ENCODE measurements around the gene APOB. TPM values are rescaled to one million over a fixed set of nuclear protein-coding genes. Genes with fewer than 3 reads are reported as not detected.

The APOB gene
- total and polyA plus RNA-seq, 2 of the 13 experiments (the other 11 are each of a cell fraction or from before 2014, with no cell fraction given): 1,569 to 2,515 TPM

DNA sequence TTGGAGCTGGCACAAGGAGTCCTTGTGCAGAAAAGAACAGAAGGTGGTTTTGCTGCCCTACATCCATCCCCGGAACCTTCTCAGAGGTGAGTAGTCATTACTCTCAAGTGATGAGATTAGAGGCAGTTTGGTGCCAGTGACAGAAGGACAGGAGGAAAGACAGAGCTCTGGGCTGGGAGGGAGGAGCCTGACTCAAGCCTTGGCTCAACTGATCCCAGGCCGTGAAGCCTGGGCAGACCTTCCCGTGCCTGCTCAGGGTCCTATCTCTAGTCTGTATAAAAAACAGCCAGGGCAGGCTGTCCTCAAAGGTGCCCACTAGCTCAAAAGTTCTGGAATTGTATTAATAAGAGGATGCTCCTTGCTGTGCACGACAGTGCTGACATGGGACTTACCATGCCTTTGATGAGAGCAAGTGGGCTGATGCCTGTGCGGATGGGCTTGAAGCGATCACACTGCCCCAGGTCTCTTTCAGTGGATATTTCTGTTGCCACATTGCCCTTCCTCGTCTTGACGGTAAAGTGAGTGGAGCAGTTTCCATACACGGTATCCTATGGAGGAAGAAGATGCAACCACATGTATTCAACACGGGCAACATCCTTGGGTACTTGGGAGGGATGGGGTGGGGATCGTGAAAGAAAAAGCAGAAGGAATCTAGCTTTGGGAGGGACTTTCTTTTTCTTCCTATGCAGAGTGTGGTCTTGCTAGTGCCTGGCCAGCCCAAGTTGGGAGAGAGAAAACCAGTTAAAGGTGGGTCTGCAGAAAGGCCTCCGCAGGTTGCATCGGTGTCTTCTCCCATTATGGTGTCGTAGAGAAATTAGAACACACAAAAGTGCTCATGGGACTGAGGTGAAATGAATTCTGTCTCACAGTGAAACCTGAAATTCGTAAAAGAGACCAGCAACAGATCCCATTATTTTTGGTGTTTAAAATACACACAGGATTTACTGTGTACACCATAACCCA, 6.9 kb downstream of the APOB start (continued):
- 0 out of 2 replicates have a peak, but pooled peaks have one; percentile 48 for TF ChIP-seq NPAS2 (CRISPR knock-in tag; IDR thresholded peaks at IDR 0.05; ENCODE audit: borderline replicate concordance)
- TF ChIP-seq, protein P1, sequence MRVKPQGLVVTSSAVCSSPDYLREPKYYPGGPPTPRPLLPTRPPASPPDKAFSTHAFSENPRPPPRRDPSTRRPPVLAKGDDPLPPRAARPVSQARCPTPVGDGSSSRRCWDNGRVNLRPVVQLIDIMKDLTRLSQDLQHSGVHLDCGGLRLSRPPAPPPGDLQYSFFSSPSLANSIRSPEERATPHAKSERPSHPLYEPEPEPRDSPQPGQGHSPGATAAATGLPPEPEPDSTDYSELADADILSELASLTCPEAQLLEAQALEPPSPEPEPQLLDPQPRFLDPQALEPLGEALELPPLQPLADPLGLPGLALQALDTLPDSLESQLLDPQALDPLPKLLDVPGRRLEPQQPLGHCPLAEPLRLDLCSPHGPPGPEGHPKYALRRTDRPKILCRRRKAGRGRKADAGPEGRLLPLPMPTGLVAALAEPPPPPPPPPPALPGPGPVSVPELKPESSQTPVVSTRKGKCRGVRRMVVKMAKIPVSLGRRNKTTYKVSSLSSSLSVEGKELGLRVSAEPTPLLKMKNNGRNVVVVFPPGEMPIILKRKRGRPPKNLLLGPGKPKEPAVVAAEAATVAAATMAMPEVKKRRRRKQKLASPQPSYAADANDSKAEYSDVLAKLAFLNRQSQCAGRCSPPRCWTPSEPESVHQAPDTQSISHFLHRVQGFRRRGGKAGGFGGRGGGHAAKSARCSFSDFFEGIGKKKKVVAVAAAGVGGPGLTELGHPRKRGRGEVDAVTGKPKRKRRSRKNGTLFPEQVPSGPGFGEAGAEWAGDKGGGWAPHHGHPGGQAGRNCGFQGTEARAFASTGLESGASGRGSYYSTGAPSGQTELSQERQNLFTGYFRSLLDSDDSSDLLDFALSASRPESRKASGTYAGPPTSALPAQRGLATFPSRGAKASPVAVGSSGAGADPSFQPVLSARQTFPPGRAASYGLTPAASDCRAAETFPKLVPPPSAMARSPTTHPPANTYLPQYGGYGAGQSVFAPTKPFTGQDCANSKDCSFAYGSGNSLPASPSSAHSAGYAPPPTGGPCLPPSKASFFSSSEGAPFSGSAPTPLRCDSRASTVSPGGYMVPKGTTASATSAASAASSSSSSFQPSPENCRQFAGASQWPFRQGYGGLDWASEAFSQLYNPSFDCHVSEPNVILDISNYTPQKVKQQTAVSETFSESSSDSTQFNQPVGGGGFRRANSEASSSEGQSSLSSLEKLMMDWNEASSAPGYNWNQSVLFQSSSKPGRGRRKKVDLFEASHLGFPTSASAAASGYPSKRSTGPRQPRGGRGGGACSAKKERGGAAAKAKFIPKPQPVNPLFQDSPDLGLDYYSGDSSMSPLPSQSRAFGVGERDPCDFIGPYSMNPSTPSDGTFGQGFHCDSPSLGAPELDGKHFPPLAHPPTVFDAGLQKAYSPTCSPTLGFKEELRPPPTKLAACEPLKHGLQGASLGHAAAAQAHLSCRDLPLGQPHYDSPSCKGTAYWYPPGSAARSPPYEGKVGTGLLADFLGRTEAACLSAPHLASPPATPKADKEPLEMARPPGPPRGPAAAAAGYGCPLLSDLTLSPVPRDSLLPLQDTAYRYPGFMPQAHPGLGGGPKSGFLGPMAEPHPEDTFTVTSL (CRISPR knock-in tag; IDR thresholded peaks at IDR 0.05; ENCODE audit: borderline replicate concordance): no peak
- no peak for TF ChIP-seq ZSCAN20 (CRISPR knock-in tag; IDR thresholded peaks at IDR 0.05; ENCODE audit: borderline replicate concordance)
- TF ChIP-seq, protein P2, sequence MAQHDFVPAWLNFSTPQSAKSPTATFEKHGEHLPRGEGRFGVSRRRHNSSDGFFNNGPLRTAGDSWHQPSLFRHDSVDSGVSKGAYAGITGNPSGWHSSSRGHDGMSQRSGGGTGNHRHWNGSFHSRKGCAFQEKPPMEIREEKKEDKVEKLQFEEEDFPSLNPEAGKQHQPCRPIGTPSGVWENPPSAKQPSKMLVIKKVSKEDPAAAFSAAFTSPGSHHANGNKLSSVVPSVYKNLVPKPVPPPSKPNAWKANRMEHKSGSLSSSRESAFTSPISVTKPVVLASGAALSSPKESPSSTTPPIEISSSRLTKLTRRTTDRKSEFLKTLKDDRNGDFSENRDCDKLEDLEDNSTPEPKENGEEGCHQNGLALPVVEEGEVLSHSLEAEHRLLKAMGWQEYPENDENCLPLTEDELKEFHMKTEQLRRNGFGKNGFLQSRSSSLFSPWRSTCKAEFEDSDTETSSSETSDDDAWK (CRISPR knock-in tag; IDR thresholded peaks at IDR 0.05): no peak
- TF ChIP-seq, protein P3, sequence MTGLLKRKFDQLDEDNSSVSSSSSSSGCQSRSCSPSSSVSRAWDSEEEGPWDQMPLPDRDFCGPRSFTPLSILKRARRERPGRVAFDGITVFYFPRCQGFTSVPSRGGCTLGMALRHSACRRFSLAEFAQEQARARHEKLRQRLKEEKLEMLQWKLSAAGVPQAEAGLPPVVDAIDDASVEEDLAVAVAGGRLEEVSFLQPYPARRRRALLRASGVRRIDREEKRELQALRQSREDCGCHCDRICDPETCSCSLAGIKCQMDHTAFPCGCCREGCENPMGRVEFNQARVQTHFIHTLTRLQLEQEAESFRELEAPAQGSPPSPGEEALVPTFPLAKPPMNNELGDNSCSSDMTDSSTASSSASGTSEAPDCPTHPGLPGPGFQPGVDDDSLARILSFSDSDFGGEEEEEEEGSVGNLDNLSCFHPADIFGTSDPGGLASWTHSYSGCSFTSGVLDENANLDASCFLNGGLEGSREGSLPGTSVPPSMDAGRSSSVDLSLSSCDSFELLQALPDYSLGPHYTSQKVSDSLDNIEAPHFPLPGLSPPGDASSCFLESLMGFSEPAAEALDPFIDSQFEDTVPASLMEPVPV (CRISPR knock-in tag; IDR thresholded peaks at IDR 0.05): peak; percentile 24; the same call in 1 of the 2 replicates
- TF ChIP-seq SMAD9 (CRISPR knock-in tag; IDR thresholded peaks at IDR 0.05): no peak
- TF ChIP-seq ZBTB38 (CRISPR knock-in tag; IDR thresholded peaks at IDR 0.05): peak; percentile 81
- 0 out of 2 replicates have a peak, but pooled peaks have one; percentile 31 for TF ChIP-seq HOXA3 (CRISPR knock-in tag; IDR thresholded peaks at IDR 0.05)
- TF ChIP-seq ZNF598 (CRISPR knock-in tag; IDR thresholded peaks at IDR 0.05; ENCODE audit: borderline replicate concordance): no peak
- no peak for TF ChIP-seq GABPB1 (CRISPR knock-in tag; IDR thresholded peaks at IDR 0.05)
- TF ChIP-seq, protein P4, sequence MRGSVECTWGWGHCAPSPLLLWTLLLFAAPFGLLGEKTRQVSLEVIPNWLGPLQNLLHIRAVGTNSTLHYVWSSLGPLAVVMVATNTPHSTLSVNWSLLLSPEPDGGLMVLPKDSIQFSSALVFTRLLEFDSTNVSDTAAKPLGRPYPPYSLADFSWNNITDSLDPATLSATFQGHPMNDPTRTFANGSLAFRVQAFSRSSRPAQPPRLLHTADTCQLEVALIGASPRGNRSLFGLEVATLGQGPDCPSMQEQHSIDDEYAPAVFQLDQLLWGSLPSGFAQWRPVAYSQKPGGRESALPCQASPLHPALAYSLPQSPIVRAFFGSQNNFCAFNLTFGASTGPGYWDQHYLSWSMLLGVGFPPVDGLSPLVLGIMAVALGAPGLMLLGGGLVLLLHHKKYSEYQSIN (CRISPR knock-in tag; IDR thresholded peaks at IDR 0.05; ENCODE audit: borderline replicate concordance): peak; percentile 69; the same call in 1 of the 2 replicates
- TF ChIP-seq, protein P5, sequence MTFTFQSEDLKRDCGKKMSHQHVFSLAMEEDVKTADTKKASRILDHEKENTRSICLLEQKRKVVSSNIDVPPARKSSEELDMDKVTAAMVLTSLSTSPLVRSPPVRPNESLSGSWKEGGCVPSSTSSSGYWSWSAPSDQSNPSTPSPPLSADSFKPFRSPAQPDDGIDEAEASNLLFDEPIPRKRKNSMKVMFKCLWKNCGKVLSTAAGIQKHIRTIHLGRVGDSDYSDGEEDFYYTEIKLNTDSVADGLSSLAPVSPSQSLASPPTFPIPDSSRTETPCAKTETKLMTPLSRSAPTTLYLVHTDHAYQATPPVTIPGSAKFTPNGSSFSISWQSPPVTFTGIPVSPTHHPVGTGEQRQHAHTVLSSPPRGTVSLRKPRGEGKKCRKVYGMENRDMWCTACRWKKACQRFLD (CRISPR knock-in tag; IDR thresholded peaks at IDR 0.05; ENCODE audit: borderline replicate concordance): no peak
- TF ChIP-seq MED8 (CRISPR knock-in tag; IDR thresholded peaks at IDR 0.05; ENCODE audit: insufficient replicate concordance): no peak
- peak; percentile 98 for TF ChIP-seq ZSCAN30 (CRISPR knock-in tag; IDR thresholded peaks at IDR 0.05)
- no peak for TF ChIP-seq PCBP2 (optimal IDR thresholded peaks at IDR 0.05; ENCODE audit: low read depth, low read length, poor library complexity, severe bottlenecking)

All from HepG2 (cell line).